H1 (cell line): ENCODE measurements around the gene CSF1.

ENCODE experiments used
- ATF2 ChIP-seq: IDR thresholded peaks from 2 replicates; pipeline ENCODE4 v1.6.1; 2012; ENCODE audit warnings: low read length, inconsistent platforms
- BRCA1 ChIP-seq: IDR thresholded peaks from 2 replicates; pipeline ENCODE4 v1.6.1; 2012; ENCODE audit warnings: low read depth, low read length, improper control_type of control experiment
- CTCF ChIP-seq, 3 experiments: IDR thresholded peaks; 1 replicate in 2 of 3; 2 replicates in 1 of 3; pipeline versions ENCODE4 v1.5.1 to v1.6.1; 2011; ENCODE audit warnings: low read length in 3 of 3, mild to moderate bottlenecking in 3 of 3, inconsistent platforms in 2 of 3, low read depth in 1 of 3, moderate library complexity in 1 of 3; ENCODE audit not compliant: insufficient read depth in 1 of 3; ENCODE audit errors: control extremely low read depth in 1 of 3
- EZH2 ChIP-seq: fragments of 200-600 bp; sonication (generic); IDR thresholded peaks from 2 replicates; pipeline ENCODE4 v1.7.1; 2012; ENCODE audit warnings: low read depth, mild to moderate bottlenecking, moderate library complexity, low read length, inconsistent platforms; ENCODE audit not compliant: severe bottlenecking
- GABPA ChIP-seq: IDR thresholded peaks from 2 replicates; pipeline ENCODE4 v1.6.1; 2011; ENCODE audit warnings: mild to moderate bottlenecking, low read length, moderate library complexity, borderline replicate concordance; ENCODE audit not compliant: insufficient read depth
- JUN ChIP-seq: IDR thresholded peaks from 2 replicates; pipeline ENCODE4 v1.6.1; 2011; ENCODE audit warnings: low read depth, mild to moderate bottlenecking, improper control_type of control experiment, low read length
- JUND ChIP-seq: IDR thresholded peaks from 2 replicates; pipeline ENCODE4 v1.6.1; 2011; ENCODE audit warnings: mild to moderate bottlenecking, improper control_type of control experiment, low read length
- KDM1A ChIP-seq: fragments of 200-600, 300-600 bp; sonication (generic); IDR thresholded peaks from 2 replicates; pipeline ENCODE4 v1.7.1; 2016; ENCODE audit warnings: mild to moderate bottlenecking, low read length, borderline replicate concordance
- KDM5A ChIP-seq: fragments of 200-600 bp; IDR thresholded peaks from 2 replicates; pipeline ENCODE4 v1.7.1; 2012; ENCODE audit warnings: mild to moderate bottlenecking, low read length, inconsistent platforms, mixed read lengths
- MAX ChIP-seq: IDR thresholded peaks from 2 replicates; pipeline ENCODE4 v1.6.1; 2012; ENCODE audit warnings: inconsistent platforms
- POLR2A ChIP-seq, 2 experiments: IDR thresholded peaks; 1 replicate in 1 of 2; 2 replicates in 1 of 2; pipeline ENCODE4 v1.6.1; 2011; ENCODE audit warnings: low read depth in 2 of 2, low read length in 2 of 2, mild to moderate bottlenecking in 2 of 2; ENCODE audit errors: control extremely low read depth in 1 of 2
- SIRT6 ChIP-seq: IDR thresholded peaks from one replicate; pipeline ENCODE4 v1.7.1; 2012; ENCODE audit warnings: low read length, inconsistent platforms
- YY1 ChIP-seq: IDR thresholded peaks from 2 replicates; pipeline ENCODE4 v1.6.1; 2011; ENCODE audit warnings: low read depth, mild to moderate bottlenecking, low read length
- ZNF274 ChIP-seq: IDR thresholded peaks from 2 replicates; pipeline ENCODE4 v1.7.0; 2012; ENCODE audit warnings: low read length, borderline replicate concordance; ENCODE audit errors: extremely low read depth

- no peak for TF ChIP-seq EZH2
- no peak for TF ChIP-seq CTCF (IDR thresholded peaks at IDR 0.05; ENCODE audit: control extremely low read depth in 1 of 3, insufficient read depth in 1 of 3, low read depth in 1 of 3, low read length in 3 of 3)
- TF ChIP-seq POLR2A (IDR thresholded peaks at IDR 0.05; ENCODE audit: control extremely low read depth in 1 of 2, low read depth in 2 of 2, low read length in 2 of 2) = no peak
- no peak for TF ChIP-seq SIRT6
- no peak for TF ChIP-seq JUND
- no peak for TF ChIP-seq GABPA
- TF ChIP-seq ZNF274 = no peak
- no peak for TF ChIP-seq YY1
- no peak for TF ChIP-seq MAX
- TF ChIP-seq JUN = no peak
- TF ChIP-seq KDM1A = no peak
- TF ChIP-seq ATF2 = no peak
- TF ChIP-seq KDM5A = no peak
- no peak for TF ChIP-seq BRCA1
These were observed 14.7 kb upstream of the CSF1 start for GRCh38 chr1:109895720-109896504.
